ENCODE results near the gene PLIN1.

GRCh38 chr15:89653578-89653977 lies 25.6 kb downstream of the PLIN1 start:
- TF ChIP-seq CTCF (IDR thresholded peaks at IDR 0.05; ENCODE audit: insufficient read depth, low read depth, low read length) (no peak), EZH2 (IDR thresholded peaks at IDR 0.05; ENCODE audit: insufficient read depth, low read length) (no peak)
